ENCODE measurements around the gene APOC3.

Gene APOC3

GRCh38 chr11:116829525-116830183 is at the start of gene APOC3:
Gene APOC3, plus strand, starts transcription at chr11:116829907. Its CDS starts 676 bp downstream, at chr11:116830583.
- no peak within 1 kb of the TSS for H3K4me3 ChIP-seq (ENCODE audit: low read length)
- no peak for DNase-seq (ENCODE audit: low read depth)
- TF ChIP-seq, protein P1, sequence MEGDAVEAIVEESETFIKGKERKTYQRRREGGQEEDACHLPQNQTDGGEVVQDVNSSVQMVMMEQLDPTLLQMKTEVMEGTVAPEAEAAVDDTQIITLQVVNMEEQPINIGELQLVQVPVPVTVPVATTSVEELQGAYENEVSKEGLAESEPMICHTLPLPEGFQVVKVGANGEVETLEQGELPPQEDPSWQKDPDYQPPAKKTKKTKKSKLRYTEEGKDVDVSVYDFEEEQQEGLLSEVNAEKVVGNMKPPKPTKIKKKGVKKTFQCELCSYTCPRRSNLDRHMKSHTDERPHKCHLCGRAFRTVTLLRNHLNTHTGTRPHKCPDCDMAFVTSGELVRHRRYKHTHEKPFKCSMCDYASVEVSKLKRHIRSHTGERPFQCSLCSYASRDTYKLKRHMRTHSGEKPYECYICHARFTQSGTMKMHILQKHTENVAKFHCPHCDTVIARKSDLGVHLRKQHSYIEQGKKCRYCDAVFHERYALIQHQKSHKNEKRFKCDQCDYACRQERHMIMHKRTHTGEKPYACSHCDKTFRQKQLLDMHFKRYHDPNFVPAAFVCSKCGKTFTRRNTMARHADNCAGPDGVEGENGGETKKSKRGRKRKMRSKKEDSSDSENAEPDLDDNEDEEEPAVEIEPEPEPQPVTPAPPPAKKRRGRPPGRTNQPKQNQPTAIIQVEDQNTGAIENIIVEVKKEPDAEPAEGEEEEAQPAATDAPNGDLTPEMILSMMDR (conservative IDR thresholded peaks at IDR 0.05; ENCODE audit: low read depth, low read length): no peak

- no peak for DNase-seq (ENCODE audit: low read depth)
- TF ChIP-seq, protein P1 (conservative IDR thresholded peaks at IDR 0.05; ENCODE audit: low read depth, low read length): no peak
- no peak overlapping the region for H3K4me3 ChIP-seq (ENCODE audit: low read length)
Measured at GRCh38 chr11:116782728-116783127, 47.0 kb upstream of the APOC3 start.

DNA sequence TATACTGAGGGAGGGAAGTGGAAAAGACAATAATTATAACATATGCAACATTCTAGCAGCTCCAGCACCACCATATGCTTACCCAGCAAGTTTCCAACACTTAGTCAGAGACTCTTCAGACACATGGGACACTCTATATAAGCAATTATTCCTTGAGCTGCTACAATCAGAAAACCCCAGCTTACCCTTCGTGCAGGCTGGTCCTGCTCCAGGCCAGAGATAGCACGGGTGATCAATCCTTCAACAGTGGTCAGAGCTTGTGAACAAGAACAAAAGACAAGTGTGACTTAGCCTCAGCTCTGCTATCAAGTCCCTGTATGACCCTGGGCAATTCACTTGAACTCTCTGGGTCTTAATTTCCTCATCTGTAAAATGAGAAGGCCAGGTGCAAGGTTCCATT is 43.4 kb upstream of the APOC3 start:
- DNase-seq (ENCODE audit: low read depth): no peak
- no peak overlapping the region for H3K4me3 ChIP-seq (ENCODE audit: low read length)
- TF ChIP-seq, protein P1 (conservative IDR thresholded peaks at IDR 0.05; ENCODE audit: low read depth, low read length): no peak

DNA sequence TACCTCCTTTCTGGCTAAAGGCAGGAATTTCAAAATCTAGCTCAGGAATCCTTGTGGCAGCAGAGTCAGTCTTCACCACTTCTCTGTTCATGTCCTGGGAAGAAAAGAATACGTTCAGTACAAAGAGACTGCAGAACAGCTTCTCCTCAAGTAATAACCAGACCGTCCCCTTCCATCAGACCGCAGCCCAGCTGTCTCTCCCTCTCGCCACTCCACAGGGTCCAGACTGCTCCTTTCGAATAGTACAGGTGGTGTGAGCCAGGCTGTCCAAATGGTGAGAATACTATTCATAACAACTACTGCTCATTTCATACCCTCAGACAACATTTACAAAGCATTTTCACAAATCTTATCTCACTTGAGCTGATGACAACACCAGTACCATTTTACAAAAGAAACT is 42.7 kb upstream of the APOC3 start:
- TF ChIP-seq, protein P1 (conservative IDR thresholded peaks at IDR 0.05; ENCODE audit: low read depth, low read length): no peak

DNA sequence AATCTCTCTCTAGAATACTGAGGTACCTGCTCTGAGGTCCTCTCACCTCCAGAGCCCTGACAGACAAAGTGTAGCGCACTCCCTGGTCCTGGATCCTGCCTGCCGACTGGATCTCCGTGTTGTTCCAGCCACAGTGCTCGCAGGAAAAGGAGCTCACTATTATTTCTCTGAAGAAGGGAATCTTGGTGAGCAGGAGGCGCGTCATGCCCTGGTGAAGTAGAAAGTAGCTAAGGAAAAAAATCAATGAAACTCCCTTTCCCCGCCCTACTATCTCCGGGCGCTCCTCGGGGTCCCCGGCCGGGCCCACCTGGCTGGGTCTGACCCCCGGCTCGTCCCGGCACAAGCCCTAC is 42.3 kb upstream of the APOC3 start:
- peak overlapping the region; percentile 93 for H3K4me3 ChIP-seq (ENCODE audit: low read length)
- TF ChIP-seq, protein P1 (conservative IDR thresholded peaks at IDR 0.05; ENCODE audit: low read depth, low read length): no peak
- no peak for DNase-seq (ENCODE audit: low read depth)

More for the DNA sequence above, 42.7 kb upstream of the APOC3 start:
- no peak for DNase-seq (ENCODE audit: low read depth)
- peak overlapping the region; percentile 93 for H3K4me3 ChIP-seq (ENCODE audit: low read length)

DNA sequence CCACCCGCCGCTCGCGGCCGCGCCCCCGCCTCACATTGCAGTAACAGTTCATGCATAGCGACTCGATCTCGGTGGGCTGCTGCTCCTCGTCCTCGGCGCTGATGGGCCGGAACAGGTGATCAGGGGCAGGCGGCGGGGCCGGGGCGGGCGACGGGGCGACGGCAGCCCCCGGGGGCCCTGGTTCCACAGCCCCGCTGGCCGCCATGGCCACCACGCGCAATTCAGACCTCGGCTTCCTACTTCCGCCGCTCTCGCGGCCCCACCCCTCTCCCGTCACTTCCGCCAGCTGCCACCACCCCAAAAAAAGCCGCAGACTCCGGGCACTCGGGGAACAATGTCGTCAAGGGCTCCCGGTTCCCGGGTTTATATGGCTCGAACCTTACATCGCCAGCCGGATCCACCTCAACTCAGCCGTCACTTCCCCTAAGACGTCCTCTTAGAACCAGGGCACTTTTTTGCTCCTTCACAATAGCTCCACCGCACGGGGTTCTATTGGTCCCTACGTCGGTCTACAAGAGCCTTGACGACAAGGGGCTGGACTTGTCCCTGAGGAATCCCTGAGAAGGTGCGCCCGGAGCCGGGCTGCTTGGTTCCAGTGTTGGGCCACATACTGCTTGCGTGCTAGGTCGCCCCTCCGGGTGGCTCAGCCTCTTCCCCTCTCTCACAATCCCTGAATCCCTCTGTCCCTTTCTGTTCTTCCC is 41.8 kb upstream of the APOC3 start, which contains the start of gene ZPR1:
ZPR1 (minus strand) TSS at position 238 of the 701 bp plus-strand sequence; CDS start at position 205, 33 bp downstream.
- TF ChIP-seq, protein P1 (conservative IDR thresholded peaks at IDR 0.05; ENCODE audit: low read depth, low read length): no peak
- H3K4me3 ChIP-seq (ENCODE audit: low read length): peak within 1 kb of the TSS; percentile 93
- DNase-seq (ENCODE audit: low read depth): no peak

- peak overlapping the region; percentile 93 for H3K4me3 ChIP-seq (ENCODE audit: low read length)
- TF ChIP-seq, protein P1 (conservative IDR thresholded peaks at IDR 0.05; ENCODE audit: low read depth, low read length): no peak
- no peak for DNase-seq (ENCODE audit: low read depth)
Measured at GRCh38 chr11:116788534-116788933, 41.2 kb upstream of the APOC3 start.

All from retinal pigment epithelial cell (primary cell).